Hepatocyte (in vitro differentiated cells): ENCODE measurements around the gene OAF.

ENCODE experiments used
- EZH2 ChIP-seq: fragments of 200-600 bp; sonication (generic); IDR thresholded peaks from 2 replicates; pipeline ENCODE4 v1.6.1; 2016; ENCODE audit warnings: antibody characterized with exemption, mild to moderate bottlenecking, borderline replicate concordance
- TF ChIP-seq, protein P1 (sequence below): fragments of 200-600 bp; sonication (generic); IDR thresholded peaks from 2 replicates; pipeline ENCODE4 v1.5.1; 2016; ENCODE audit warnings: antibody characterized with exemption, mild to moderate bottlenecking; ENCODE audit not compliant: poor library complexity

DNA sequence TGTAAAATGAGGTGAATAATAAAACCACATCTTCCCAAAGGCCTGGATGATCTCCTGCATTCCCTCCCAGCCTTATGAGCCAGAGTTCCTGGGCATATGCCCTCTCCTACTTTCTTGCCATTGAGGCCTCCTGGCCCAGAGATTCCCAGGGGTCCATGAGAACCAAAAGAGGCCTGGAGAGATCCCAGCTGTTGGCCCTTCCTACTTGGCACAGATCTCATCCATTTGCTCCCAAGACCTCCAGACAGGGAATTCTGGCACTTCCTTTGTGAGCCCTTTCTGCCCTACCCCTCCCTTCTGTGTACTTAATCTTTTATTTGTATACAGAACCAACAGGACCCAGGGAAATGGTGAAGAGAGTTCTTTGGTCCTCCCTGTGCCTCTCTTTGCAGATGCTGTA is 50.5 kb downstream of the OAF start:
- TF ChIP-seq, protein P1, sequence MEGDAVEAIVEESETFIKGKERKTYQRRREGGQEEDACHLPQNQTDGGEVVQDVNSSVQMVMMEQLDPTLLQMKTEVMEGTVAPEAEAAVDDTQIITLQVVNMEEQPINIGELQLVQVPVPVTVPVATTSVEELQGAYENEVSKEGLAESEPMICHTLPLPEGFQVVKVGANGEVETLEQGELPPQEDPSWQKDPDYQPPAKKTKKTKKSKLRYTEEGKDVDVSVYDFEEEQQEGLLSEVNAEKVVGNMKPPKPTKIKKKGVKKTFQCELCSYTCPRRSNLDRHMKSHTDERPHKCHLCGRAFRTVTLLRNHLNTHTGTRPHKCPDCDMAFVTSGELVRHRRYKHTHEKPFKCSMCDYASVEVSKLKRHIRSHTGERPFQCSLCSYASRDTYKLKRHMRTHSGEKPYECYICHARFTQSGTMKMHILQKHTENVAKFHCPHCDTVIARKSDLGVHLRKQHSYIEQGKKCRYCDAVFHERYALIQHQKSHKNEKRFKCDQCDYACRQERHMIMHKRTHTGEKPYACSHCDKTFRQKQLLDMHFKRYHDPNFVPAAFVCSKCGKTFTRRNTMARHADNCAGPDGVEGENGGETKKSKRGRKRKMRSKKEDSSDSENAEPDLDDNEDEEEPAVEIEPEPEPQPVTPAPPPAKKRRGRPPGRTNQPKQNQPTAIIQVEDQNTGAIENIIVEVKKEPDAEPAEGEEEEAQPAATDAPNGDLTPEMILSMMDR = no peak
- no peak for TF ChIP-seq EZH2
